NCI-H345 (cell line): ENCODE measurements around the gene TNRC6B.

Experiments used
- DNase-seq: peaks from one replicate; lab custom pipeline; 2025; lab: John Stamatoyannopoulos, UW

TNRC6B gene

GRCh38 chr22:40326905-40327735 is 149.4 kb downstream of the TNRC6B start:
- peak; percentile 11 for DNase-seq

- no peak for DNase-seq
Measured at GRCh38 chr22:40328546-40329456, 151.1 kb downstream of the TNRC6B start.

DNA sequence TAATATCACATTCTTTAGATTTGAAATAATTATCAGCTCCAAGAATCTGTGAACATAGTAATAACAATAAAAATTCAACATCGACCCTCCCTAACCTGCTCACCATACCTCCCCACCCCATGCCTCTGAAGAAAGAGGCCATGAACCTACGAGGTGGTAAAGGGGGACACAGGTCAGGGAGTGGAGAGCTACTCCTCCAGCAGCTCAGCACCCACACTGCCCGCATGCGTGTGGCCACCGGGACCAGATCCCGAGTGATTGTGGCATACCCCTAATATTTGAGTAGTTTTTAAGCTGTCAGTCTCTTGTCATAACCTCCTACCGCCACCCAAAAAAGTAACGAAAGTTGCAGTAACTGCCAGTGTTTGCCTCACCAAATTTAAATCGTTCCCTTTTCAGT is 151.7 kb downstream of the TNRC6B start:
- no peak for DNase-seq

GRCh38 chr22:40330086-40330485 is 152.4 kb downstream of the TNRC6B start:
- DNase-seq: no peak

- no peak for DNase-seq
Measured at GRCh38 chr22:40330615-40331014, 152.9 kb downstream of the TNRC6B start.

DNA sequence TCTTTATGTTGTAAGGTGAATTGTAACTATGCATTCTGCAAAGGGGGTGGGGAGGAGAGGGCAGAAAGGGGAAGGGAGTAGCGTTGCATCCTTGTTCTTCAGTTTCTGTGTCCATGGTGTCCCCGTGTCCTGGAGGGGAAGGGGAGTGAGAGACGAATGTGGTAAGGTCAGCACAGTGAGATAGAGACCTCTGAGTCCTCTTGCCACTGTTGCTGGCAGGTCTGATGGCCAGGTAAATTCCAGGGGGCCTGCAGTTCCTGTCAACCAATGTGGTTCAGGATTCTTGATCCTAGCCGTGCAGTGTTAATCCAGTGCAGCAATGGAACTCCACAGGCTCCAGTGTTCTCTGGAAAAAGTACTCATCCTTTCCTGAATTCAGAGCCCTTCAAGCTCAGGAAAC is 154.0 kb downstream of the TNRC6B start:
- DNase-seq: no peak

DNA sequence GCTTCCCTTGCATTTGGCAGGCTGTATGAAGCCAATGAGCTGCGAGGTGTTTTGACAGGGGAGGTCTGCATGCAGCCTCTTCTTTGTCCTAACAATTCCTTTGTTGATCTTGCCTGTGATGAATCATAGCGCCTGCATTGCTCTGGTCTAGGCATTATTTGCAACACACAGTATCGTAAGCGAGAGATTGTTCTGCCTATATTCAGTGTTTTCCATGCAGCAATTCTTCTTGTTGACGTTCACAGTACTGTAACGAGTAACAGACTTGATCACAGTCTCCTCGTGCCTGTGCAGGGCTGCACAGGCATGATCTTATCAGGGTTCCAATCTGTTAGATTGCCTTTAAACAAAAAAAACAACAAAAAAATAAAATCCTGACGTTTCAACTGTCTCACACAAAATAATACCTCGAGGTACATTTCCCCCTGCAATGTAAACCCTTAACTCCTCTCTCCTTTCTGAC is 154.6 kb downstream of the TNRC6B start:
- DNase-seq: no peak

DNA sequence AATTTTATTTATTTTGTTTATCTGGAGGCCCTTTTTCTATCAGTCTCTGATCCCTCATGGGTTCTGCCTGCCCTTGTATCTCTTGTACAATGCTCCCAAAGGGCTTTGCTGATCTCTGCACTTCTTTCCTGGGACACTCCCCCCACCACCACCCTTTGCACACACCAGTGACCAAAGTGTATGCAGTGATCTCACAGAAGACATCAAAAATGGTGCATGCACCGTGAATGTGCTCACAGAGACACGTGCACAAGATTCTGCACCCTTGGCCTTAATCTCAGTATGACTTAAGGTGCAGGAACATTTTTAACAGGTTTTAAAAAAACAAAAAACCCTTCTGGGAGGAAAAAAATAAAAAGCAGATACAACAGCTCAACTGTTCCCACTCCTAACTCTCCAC is 156.3 kb downstream of the TNRC6B start:
- DNase-seq: no peak

GRCh38 chr22:40334899-40335298 is 157.2 kb downstream of the TNRC6B start:
- no peak for DNase-seq

DNA sequence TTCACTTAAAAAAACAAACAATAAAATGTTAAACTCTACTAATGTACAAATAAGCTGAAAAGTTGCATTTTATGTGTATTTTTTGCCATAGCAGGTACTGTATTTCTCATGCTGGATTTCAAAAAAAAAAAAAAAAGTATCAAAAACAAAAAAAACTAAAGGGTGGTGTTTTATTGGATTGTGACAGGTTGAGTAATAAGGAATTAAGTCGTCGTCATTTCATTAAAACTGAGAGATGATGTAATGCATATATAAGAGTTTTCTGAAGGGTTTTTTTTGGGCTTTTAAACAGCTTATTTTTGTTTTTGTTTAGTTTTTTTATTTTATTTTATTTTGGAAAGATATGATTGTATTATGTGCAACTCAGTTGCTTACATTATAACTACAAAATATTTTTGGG is 157.6 kb downstream of the TNRC6B start:
- no peak for DNase-seq

DNA sequence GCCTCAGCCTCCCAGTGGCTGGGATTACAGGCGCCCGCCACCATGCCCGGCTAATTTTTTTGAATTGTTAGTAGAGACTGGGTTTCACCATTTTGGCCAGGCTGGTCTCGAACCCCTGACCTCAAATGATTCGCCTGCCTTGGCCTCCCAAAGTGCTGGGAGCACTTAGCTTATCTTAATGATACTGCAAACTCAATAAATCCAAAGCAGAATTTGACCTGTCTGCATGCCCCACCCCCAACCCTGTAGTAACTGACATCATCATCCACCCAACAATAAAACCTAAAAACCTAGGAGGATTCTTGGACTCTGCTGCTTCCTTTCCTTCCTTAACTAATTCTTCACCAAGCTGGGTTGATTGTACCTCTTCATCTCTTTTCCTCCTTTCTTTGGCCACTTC is 162.3 kb downstream of the TNRC6B start:
- no peak for DNase-seq

- no peak for DNase-seq
Measured at GRCh38 chr22:40341604-40342003, 163.9 kb downstream of the TNRC6B start.

DNA sequence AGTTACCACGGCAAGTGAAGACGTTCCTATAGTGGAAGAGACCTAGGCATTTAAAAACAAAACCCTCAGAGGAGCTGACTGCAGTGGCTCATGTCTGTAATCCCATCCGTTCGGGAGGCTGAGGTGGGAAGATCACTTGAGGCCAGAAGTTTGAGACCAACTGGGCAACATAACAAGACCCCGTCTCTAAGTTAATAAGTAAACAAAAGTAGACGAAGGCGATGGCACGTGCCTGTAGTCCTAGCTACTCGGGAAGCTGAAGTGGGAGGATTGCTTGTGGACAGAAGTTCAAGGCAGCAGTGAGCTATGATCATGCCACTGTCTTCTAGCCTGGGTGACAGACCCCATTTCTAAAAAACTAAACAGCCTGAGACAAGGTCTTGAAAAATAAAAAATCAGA is 164.8 kb downstream of the TNRC6B start:
- DNase-seq: no peak

DNA sequence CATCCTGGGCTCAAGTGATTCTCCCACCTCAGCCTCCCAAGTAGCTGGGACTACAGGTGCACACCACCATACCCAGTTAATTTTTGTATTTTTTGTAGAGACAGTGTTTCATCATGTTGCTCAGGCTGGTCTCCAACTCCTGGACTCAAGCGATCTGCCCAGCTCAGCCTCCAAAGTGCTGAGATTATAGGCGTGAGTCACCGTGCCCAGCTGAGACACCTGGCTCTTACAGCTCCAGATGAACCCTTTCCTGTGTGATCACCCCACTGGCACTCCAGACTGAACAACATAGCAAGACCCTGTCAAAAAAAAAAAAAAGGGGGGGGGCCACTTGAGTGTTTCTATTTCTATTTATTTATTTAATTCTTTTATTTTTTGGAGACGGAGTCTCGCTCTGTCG is 167.5 kb downstream of the TNRC6B start:
- no peak for DNase-seq

DNA sequence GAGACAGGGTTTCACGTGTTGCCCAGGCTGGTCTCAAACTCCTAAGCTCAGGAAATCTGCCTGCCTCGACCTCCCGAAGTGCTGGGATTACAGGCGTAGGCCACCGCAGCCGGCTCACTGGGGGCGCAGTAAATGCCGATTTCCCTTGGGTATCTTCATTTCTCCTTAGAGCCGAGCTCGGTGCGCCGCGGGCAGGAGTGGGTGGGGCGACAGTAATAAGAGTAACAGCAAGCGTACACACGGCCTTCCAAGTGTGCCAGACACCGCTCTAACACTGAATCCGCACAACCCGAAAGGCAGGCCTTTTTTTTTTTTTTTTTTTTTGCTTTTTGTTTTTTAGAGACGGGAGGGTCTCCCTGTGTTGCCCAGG is 168.1 kb downstream of the TNRC6B start:
- DNase-seq: no peak

GRCh38 chr22:40346185-40347118 is 168.7 kb downstream of the TNRC6B start, which contains the start of gene ADSL:
ADSL (plus strand) TSS chr22:40346500; CDS start chr22:40346559, 59 bp downstream.
- DNase-seq: peak; percentile 80

- DNase-seq: no peak
Measured at GRCh38 chr22:40347300-40347699, 169.6 kb downstream of the TNRC6B start.

- DNase-seq: peak; percentile 15
Measured at GRCh38 chr22:40348025-40348658, 170.4 kb downstream of the TNRC6B start.

- DNase-seq: no peak
Measured at GRCh38 chr22:40352763-40353162, 175.0 kb downstream of the TNRC6B start.

DNA sequence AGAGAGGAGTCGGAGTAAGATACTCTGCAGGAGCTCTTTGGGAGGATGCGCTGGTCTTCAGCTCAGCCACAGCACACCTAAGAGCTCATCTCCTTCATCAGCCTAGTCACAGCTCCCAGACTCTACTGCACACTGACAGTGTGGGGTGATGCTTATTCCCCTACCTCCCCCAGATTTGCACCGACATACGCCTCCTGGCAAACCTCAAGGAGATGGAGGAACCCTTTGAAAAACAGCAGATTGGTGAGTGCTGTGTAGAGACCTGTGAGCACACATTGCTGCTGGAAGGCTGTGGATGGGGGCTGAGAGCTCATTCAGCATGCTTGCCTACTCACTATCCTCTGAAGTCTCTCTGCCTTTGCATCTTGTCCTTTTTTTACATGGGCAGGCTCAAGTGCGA is 183.4 kb downstream of the TNRC6B start:
- no peak for DNase-seq

DNA sequence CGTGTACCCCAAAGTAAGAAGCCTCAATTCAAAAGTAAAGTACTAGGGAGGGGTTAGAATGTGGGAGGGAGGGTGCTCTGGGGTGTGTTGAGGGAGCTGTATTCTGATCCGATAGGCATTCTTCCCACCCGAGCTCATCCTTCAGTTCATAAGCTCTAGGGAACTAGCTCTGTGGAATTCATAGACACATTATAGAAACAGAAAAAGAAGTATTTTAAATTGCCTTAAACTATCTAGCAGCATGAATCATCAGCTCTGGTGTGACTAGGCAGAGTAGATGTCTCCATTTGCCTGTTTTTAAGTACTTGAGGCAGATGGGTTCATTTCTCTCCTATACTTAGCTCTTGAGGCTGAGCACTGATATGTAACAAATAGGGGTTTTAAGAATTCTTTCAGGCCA is 185.3 kb downstream of the TNRC6B start:
- no peak for DNase-seq
